Heart left ventricle (tissue), 16 donors: ENCODE results near the gene GALNT2. TPM values are rescaled to one million over a fixed set of nuclear protein-coding genes. Genes with fewer than 3 reads are reported as not detected.

ENCODE experiments used
- ATAC-seq, 4 donors: fragments of 200-7000 bp; cut with Tn5 transposase; one replicate each; pipeline ENCODE4 v1.9.1; 2020 to 2022; ENCODE audit warnings: moderate library complexity in 4 of 4, mild to moderate bottlenecking in 3 of 4, moderate number of reproducible peaks in 1 of 4
- DNase-seq, 5 donors: peaks; one replicate each; pipeline ENCODE4 v3.0.0-alpha.2; 2020
- H3K27ac ChIP-seq, 12 donors: fragments of 200-600 bp; sonication (generic) in 4 of 12; one replicate each; pipeline versions ENCODE4 v1.5.0 to v1.8.0; 2016 to 2022; ENCODE audit warnings: mild to moderate bottlenecking in 2 of 12
- H3K27me3 ChIP-seq, 9 donors: fragments of 200-600 bp; sonication (generic) in 2 of 9; one replicate each; pipeline versions ENCODE4 v1.5.1 to v1.8.0; 2016 to 2022; ENCODE audit warnings: mild to moderate bottlenecking in 3 of 9
- H3K36me3 ChIP-seq, 9 donors: fragments of 200-600 bp; sonication (generic) in 2 of 9; one replicate each; pipeline versions ENCODE4 v1.5.0 to v1.8.0; 2018 to 2022; ENCODE audit warnings: mild to moderate bottlenecking in 2 of 9
- H3K4me1 ChIP-seq, 12 donors: fragments of 200-600 bp; sonication (generic) in 4 of 12; one replicate each; pipeline versions ENCODE4 v1.5.0 to v1.8.0; 2016 to 2022; ENCODE audit warnings: mild to moderate bottlenecking in 3 of 12
- H3K4me3 ChIP-seq, 12 donors: fragments of 200-600 bp; sonication (generic) in 4 of 12; one replicate each; pipeline versions ENCODE4 v1.5.0 to v1.8.0; 2017 to 2022; ENCODE audit warnings: mild to moderate bottlenecking in 9 of 12, moderate library complexity in 4 of 12
- H3K9me3 ChIP-seq, 12 donors: fragments of 200-600 bp; sonication (generic) in 4 of 12; one replicate each; pipeline versions ENCODE4 v1.5.0 to v1.8.0; 2016 to 2022; ENCODE audit warnings: mild to moderate bottlenecking in 1 of 12
- CTCF ChIP-seq, 12 donors: fragments of 200-600 bp; sonication (generic) in 4 of 12; IDR thresholded peaks; one replicate each; pipeline versions ENCODE4 v1.5.0 to v1.8.0; 2018 to 2022; ENCODE audit warnings: antibody characterized with exemption in 12 of 12, mild to moderate bottlenecking in 5 of 12
- POLR2A ChIP-seq, 2 donors: fragments of 450-650 bp; IDR thresholded peaks; one replicate each; pipeline ENCODE4 v1.6.1; 2017; ENCODE audit warnings: antibody characterized with exemption in 2 of 2, mild to moderate bottlenecking in 2 of 2, moderate library complexity in 2 of 2
- WGBS, 4 donors: extraction: QIAGEN DNeasy Blood & Tissue Kit in 2 of 4; methylation state at CpG; one replicate each; pipeline versions ENCODE4 v1.1.5 to v1.1.7; 2013 to 2018; 5-methylcytosine and 5-hydroxymethylcytosine counted together
- intact Hi-C, 10 donors: fragments of 100-400 bp; cut with DNase I; formaldehyde crosslinking; loops; one replicate each; pipeline versions ENCODE4 v1.11.1 to v1.14.2; 2022
- polyA plus RNA-seq, 2 donors: library from polyadenylated mRNA; stranded (reverse); fragments of 200-250 nt; gene quantifications; one replicate each; pipeline ENCODE4 v1.2.3, GENCODE V29; 2013
- total RNA-seq, 9 donors: library from RNA; depleted of rRNA in 2 of 9; stranded (reverse); fragments of >200 nt in 2 of 9; fragmentation: NEBNext Ultra II Directional in 3 of 9; extraction: Animal tissue kit (Norgen Biotek cat#: 25700) in 3 of 9; gene quantifications; one replicate each; pipeline versions ENCODE4 v1.1.0 to v1.2.4, GENCODE V29; 2016 to 2023
- donor health status: ischemic (EF 13 %, LVEDD 7.1; RV severe dilation, severe dysfunction).
- donor health status: healthy with polysubstance abuse.
- donor health status: DM: no; HTN: yes; CAD: no.
- donor health status: DM: no; HTN: no; CAD: no.
- donor health status: ischemic (EF 25% LVEDD 6.9; RV normal size, moderate dysfunction).
- donor health status: ischemic (EF 25% LVEDD 5.7; RV mildly dilated, moderate dysfunction).
- donor health status: healthy.
- donor health status: DM: yes; HTN: yes; CAD: no.
- donor health status: ischemic (EF 35%, LVEDD 5.7; RV mildly dilated, moderate dysfunction).
- donor health status: nonischemic (EF 11% LVEDD 7.7; RV severe dilation, severe dysfunction).
- donor health status: DM: yes; HTN: yes; CAD: no.
- donor health status: PGD.
- donor health status: ischemic (EF 29% LVEDD 5.4; RV normal size, mild dysfunction).
- donor health status: nonischemic (EF 23%, LVEDD 6.1; RV moderate dilation, normal function).

GALNT2 gene
- total and polyA plus RNA-seq, 11 donors = 10.1 to 44.9 (median 31.6) TPM

- Histone ChIP-seq H3K9me3 (no peaks in the 10 kb centered on the region), H3K27me3 (no peaks in the 10 kb centered on the region), H3K36me3 (no peaks in the 10 kb centered on the region), H3K27ac (no peak overlapping the region), H3K4me1 (peaks cover 0 to 14% (median 8%) of the 10 kb centered on the region in 12 donors), H3K4me3 (no peak overlapping the region)
- intact Hi-C loops = no loop called here
- WGBS, 4 donors = 97 to 99% (median 98%) methylated on average over 5 of the region's 5 CpGs
- ATAC-seq (no peak), DNase-seq (no peak)
- TF ChIP-seq POLR2A (IDR thresholded peaks at IDR 0.05) = no peak
- no peak for TF ChIP-seq CTCF (IDR thresholded peaks at IDR 0.05)
Observed at GRCh38 chr1:230196077-230196476, 129.0 kb downstream of the GALNT2 start.

GRCh38 chr1:230197644-230198567 lies 130.9 kb downstream of the GALNT2 start:
- intact Hi-C loops = no loop called here
- Histone ChIP-seq H3K27me3 (no peaks in the 10 kb centered on the region), H3K9me3 (no peaks in the 10 kb centered on the region), H3K4me3 (no peak overlapping the region), H3K36me3 (peaks cover 0 to 7% (median 0%) of the 10 kb centered on the region in 9 donors), H3K4me1 (no peaks in the 10 kb centered on the region), H3K27ac (no peak overlapping the region)
- WGBS, 4 donors = 92 to 98% (median 94%) methylated on average over 41 of the region's 41 CpGs
- no peak for DNase-seq
- ATAC-seq = no peak
- TF ChIP-seq CTCF (IDR thresholded peaks at IDR 0.05) (no peak), POLR2A (IDR thresholded peaks at IDR 0.05) (no peak)

GRCh38 chr1:230199034-230199433 lies 132.0 kb downstream of the GALNT2 start:
- no peak for ATAC-seq
- peaks cover 0 to 17% (median 11%) of the 10 kb centered on the region in 9 donors for H3K36me3 ChIP-seq
- intact Hi-C loops = no loop called here
- WGBS, 4 donors = 90 to 94% (median 91%) methylated on average over 7 of the region's 7 CpGs
- no peaks in the 10 kb centered on the region for H3K27me3 ChIP-seq
- TF ChIP-seq POLR2A (IDR thresholded peaks at IDR 0.05) = no peak
- no peak for TF ChIP-seq CTCF (IDR thresholded peaks at IDR 0.05)
- H3K4me1 ChIP-seq = no peaks in the 10 kb centered on the region
- H3K4me3 ChIP-seq = no peak overlapping the region
- no peak for DNase-seq
- H3K27ac ChIP-seq = no peak overlapping the region
- H3K9me3 ChIP-seq = no peaks in the 10 kb centered on the region

DNA sequence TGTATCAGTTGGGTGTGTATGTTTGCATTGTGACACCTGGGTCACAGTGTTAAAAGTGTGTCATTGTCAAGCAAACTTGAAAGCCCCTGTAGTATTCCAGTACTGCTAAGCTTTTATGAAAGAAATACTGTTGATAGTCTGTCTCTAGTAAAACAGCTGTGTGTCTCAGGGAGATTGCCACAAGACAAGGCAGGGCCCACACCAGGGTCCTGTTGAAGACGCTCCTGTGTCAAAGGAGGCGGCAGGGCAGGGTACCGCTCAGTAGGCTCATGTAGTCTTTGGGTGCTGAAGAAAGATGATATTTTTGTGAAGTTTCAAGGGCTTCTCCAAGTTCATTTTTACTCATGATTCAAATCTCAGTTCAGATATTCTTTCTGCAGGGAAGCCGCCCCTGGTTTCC lies 132.5 kb downstream of the GALNT2 start:
- intact Hi-C loops = no loop called here
- 95 to 98% (median 96%) methylated on average over 4 of the region's 4 CpGs for WGBS, 4 donors
- ATAC-seq = no peak

More for the DNA sequence above, 132.5 kb downstream of the GALNT2 start:
- Histone ChIP-seq H3K36me3 (peaks cover 0 to 23% (median 11%) of the 10 kb centered on the region in 9 donors), H3K27ac (no peak overlapping the region), H3K27me3 (no peaks in the 10 kb centered on the region), H3K9me3 (no peaks in the 10 kb centered on the region), H3K4me3 (no peak overlapping the region), H3K4me1 (peaks cover 0 to 2% (median 0%) of the 10 kb centered on the region in 12 donors)
- TF ChIP-seq POLR2A (IDR thresholded peaks at IDR 0.05) (no peak), CTCF (IDR thresholded peaks at IDR 0.05) (no peak)
- DNase-seq = no peak
